Stomach (tissue), 4 donors: Measurements from ENCODE around the gene MXD4.

Experiments
- CTCF ChIP-seq, 7 experiments: fragments of 450-650 bp in 4 of 7; fragments of 200-600 bp in 3 of 7; sonication (generic) in 3 of 7; IDR thresholded peaks; one replicate each; pipeline ENCODE4 v1.5.1; 2016 to 2019; ENCODE audit warnings: antibody characterized with exemption in 7 of 7, control low read depth in 2 of 7, mild to moderate bottlenecking in 1 of 7
- EP300 ChIP-seq: sonication (generic); formaldehyde crosslinking; IDR thresholded peaks from one replicate; pipeline ENCODE4 v1.6.1; 2017; ENCODE audit warnings: antibody characterized with exemption
- POLR2A ChIP-seq, 4 donors: fragments of 450-650 bp; IDR thresholded peaks; one replicate each; pipeline ENCODE4 v1.6.1; 2016; ENCODE audit warnings: antibody characterized with exemption in 4 of 4, control low read depth in 2 of 4, mild to moderate bottlenecking in 1 of 4, moderate library complexity in 1 of 4
- POLR2AphosphoS5 ChIP-seq, 3 donors: sonication (generic); formaldehyde crosslinking; IDR thresholded peaks; one replicate each; pipeline ENCODE4 v1.6.1; 2016; ENCODE audit warnings: antibody characterized with exemption in 3 of 3

GRCh38 chr4:2243681-2244380 is 18.1 kb downstream of the MXD4 start:
- TF ChIP-seq CTCF (IDR thresholded peaks at IDR 0.05), result peak in 1 of 7 experiments; percentile 8
- TF ChIP-seq POLR2A (IDR thresholded peaks at IDR 0.05), result no peak
- TF ChIP-seq POLR2AphosphoS5 (IDR thresholded peaks at IDR 0.05), result no peak
- no peak for TF ChIP-seq EP300
